HEK293 (cell line): ENCODE data around the gene NUP85.

ENCODE experiments used
- HOXA7 ChIP-seq: sonication (generic); formaldehyde crosslinking; IDR thresholded peaks from 2 replicates; pipeline ENCODE4 v1.8.1; 2022; ENCODE audit warnings: missing genetic modification reagents, borderline replicate concordance
- KLF1 ChIP-seq: fragments of 450-650 bp; formaldehyde crosslinking; IDR thresholded peaks from 2 replicates; pipeline ENCODE4 v1.5.1; 2016; ENCODE audit warnings: missing biosample characterization, missing genetic modification characterization
- KLF7 ChIP-seq: fragments of 450-650 bp; formaldehyde crosslinking; IDR thresholded peaks from 2 replicates; pipeline ENCODE4 v1.5.1; 2016; ENCODE audit warnings: missing biosample characterization, missing genetic modification characterization, borderline replicate concordance
- KLF9 ChIP-seq: fragments of 450-650 bp; formaldehyde crosslinking; IDR thresholded peaks from 2 replicates; pipeline ENCODE4 v1.5.1; 2016; ENCODE audit warnings: missing biosample characterization, missing genetic modification characterization, low read depth
- MEIS1 ChIP-seq: sonication (generic); formaldehyde crosslinking; IDR thresholded peaks from 2 replicates; pipeline ENCODE4 v1.8.1; 2022; ENCODE audit warnings: missing genetic modification reagents, mild to moderate bottlenecking, borderline replicate concordance
- MYNN ChIP-seq: fragments of 450-650 bp; formaldehyde crosslinking; IDR thresholded peaks from 2 replicates; pipeline ENCODE4 v1.5.1; 2016; ENCODE audit warnings: missing biosample characterization, missing genetic modification characterization, borderline replicate concordance
- RBAK ChIP-seq: fragments of 450-650 bp; formaldehyde crosslinking; IDR thresholded peaks from 2 replicates; pipeline ENCODE4 v1.5.1; 2016; ENCODE audit warnings: missing biosample characterization, missing genetic modification characterization
- SALL2 ChIP-seq: fragments of 450-650 bp; formaldehyde crosslinking; IDR thresholded peaks from 2 replicates; pipeline ENCODE4 v1.5.0; 2017; ENCODE audit warnings: missing biosample characterization, mild to moderate bottlenecking, missing genetic modification characterization, borderline replicate concordance
- YY2 ChIP-seq: fragments of 450-650 bp; formaldehyde crosslinking; IDR thresholded peaks from 2 replicates; pipeline ENCODE4 v1.5.1; 2016; ENCODE audit warnings: missing biosample characterization, missing genetic modification characterization
- ZBTB21 ChIP-seq: fragments of 450-650 bp; formaldehyde crosslinking; IDR thresholded peaks from 2 replicates; pipeline ENCODE4 v1.5.1; 2017; ENCODE audit warnings: missing biosample characterization, missing genetic modification characterization
- ZNF146 ChIP-seq: fragments of 450-650 bp; formaldehyde crosslinking; IDR thresholded peaks from 2 replicates; pipeline ENCODE4 v1.5.1; 2016; ENCODE audit warnings: missing biosample characterization, missing genetic modification characterization
- ZNF174 ChIP-seq: fragments of 450-650 bp; formaldehyde crosslinking; IDR thresholded peaks from 2 replicates; pipeline ENCODE4 v1.5.0; 2017; ENCODE audit warnings: missing biosample characterization, mild to moderate bottlenecking, missing genetic modification characterization
- ZNF19 ChIP-seq: fragments of 450-650 bp; formaldehyde crosslinking; IDR thresholded peaks from 2 replicates; pipeline ENCODE4; 2016; ENCODE audit warnings: missing biosample characterization, missing genetic modification characterization, low read depth
- ZNF24 ChIP-seq: fragments of 450-650 bp; formaldehyde crosslinking; IDR thresholded peaks from 2 replicates; pipeline ENCODE4 v1.5.1; 2016; ENCODE audit warnings: missing biosample characterization, missing genetic modification characterization
- ZNF292 ChIP-seq: fragments of 450-650 bp; formaldehyde crosslinking; IDR thresholded peaks from 2 replicates; pipeline ENCODE4 v1.5.1; 2016; ENCODE audit warnings: low read depth, missing biosample characterization, missing genetic modification characterization, borderline replicate concordance
- ZNF335 ChIP-seq: fragments of 450-650 bp; formaldehyde crosslinking; conservative IDR thresholded peaks from 2 replicates; pipeline ENCODE4 v1.5.1; 2016; ENCODE audit warnings: missing biosample characterization, missing genetic modification characterization
- ZNF416 ChIP-seq: fragments of 450-650 bp; formaldehyde crosslinking; IDR thresholded peaks from 2 replicates; pipeline ENCODE4 v1.5.1; 2016; ENCODE audit warnings: missing biosample characterization, missing genetic modification characterization
- ZNF473 ChIP-seq: fragments of 450-650 bp; formaldehyde crosslinking; IDR thresholded peaks from 2 replicates; pipeline ENCODE4 v1.5.1; 2017; ENCODE audit warnings: missing biosample characterization, missing genetic modification characterization
- ZNF48 ChIP-seq: fragments of 450-650 bp; formaldehyde crosslinking; IDR thresholded peaks from 2 replicates; pipeline ENCODE4 v1.5.1; 2016; ENCODE audit warnings: missing biosample characterization, missing genetic modification characterization
- ZNF521 ChIP-seq: fragments of 450-650 bp; formaldehyde crosslinking; IDR thresholded peaks from 2 replicates; pipeline ENCODE4 v1.5.1; 2017; ENCODE audit warnings: missing biosample characterization, mild to moderate bottlenecking, missing genetic modification characterization
- ZNF530 ChIP-seq: fragments of 450-650 bp; formaldehyde crosslinking; IDR thresholded peaks from 2 replicates; pipeline ENCODE4 v1.5.1; 2016; ENCODE audit warnings: low read depth, missing biosample characterization, missing genetic modification characterization
- ZNF555 ChIP-seq: fragments of 450-650 bp; formaldehyde crosslinking; conservative IDR thresholded peaks from 2 replicates; pipeline ENCODE4 v1.5.1; 2017; ENCODE audit warnings: missing biosample characterization, mild to moderate bottlenecking, missing genetic modification characterization, inconsistent platforms
- ZNF561 ChIP-seq: fragments of 450-650 bp; IDR thresholded peaks from 2 replicates; pipeline ENCODE4 v1.5.1; 2018; ENCODE audit warnings: missing biosample characterization, missing genetic modification characterization, borderline replicate concordance
- ZNF660 ChIP-seq: fragments of 450-650 bp; IDR thresholded peaks from 2 replicates; pipeline ENCODE4 v1.5.1; 2018; ENCODE audit warnings: missing biosample characterization, mild to moderate bottlenecking, missing genetic modification characterization
- ZNF664 ChIP-seq: fragments of 450-650 bp; formaldehyde crosslinking; IDR thresholded peaks from 2 replicates; pipeline ENCODE4 v1.5.1; 2016; ENCODE audit warnings: missing biosample characterization, missing genetic modification characterization
- ZNF747 ChIP-seq: fragments of 450-650 bp; formaldehyde crosslinking; IDR thresholded peaks from 2 replicates; pipeline ENCODE4 v1.5.1; 2016; ENCODE audit warnings: missing biosample characterization, missing genetic modification characterization
- ZNF776 ChIP-seq: fragments of 450-650 bp; formaldehyde crosslinking; IDR thresholded peaks from 2 replicates; pipeline ENCODE4 v1.5.0; 2017; ENCODE audit warnings: missing biosample characterization, missing genetic modification characterization, borderline replicate concordance
- ZSCAN30 ChIP-seq: fragments of 450-650 bp; IDR thresholded peaks from 2 replicates; pipeline ENCODE4 v1.5.1; 2018; ENCODE audit warnings: missing biosample characterization, mild to moderate bottlenecking, missing genetic modification characterization, moderate library complexity
- TF ChIP-seq, protein P1 (sequence below): fragments of 450-650 bp; formaldehyde crosslinking; IDR thresholded peaks from 2 replicates; pipeline ENCODE4 v1.5.1; 2017; ENCODE audit warnings: missing biosample characterization, missing genetic modification characterization
- TF ChIP-seq, protein P2 (sequence below): fragments of 450-650 bp; formaldehyde crosslinking; IDR thresholded peaks from 2 replicates; pipeline ENCODE4 v1.5.1; 2016; ENCODE audit warnings: missing biosample characterization, missing genetic modification characterization
- TF ChIP-seq, protein P3 (sequence below): fragments of 450-650 bp; formaldehyde crosslinking; IDR thresholded peaks from 2 replicates; pipeline ENCODE4 v1.5.1; 2016; ENCODE audit warnings: missing biosample characterization, missing genetic modification characterization
- TF ChIP-seq, protein P4 (sequence below): fragments of 450-650 bp; formaldehyde crosslinking; IDR thresholded peaks from 2 replicates; pipeline ENCODE4 v1.5.1; 2016; ENCODE audit warnings: missing biosample characterization, missing genetic modification characterization
- TF ChIP-seq, protein P5 (sequence below): fragments of 450-650 bp; formaldehyde crosslinking; IDR thresholded peaks from 2 replicates; pipeline ENCODE4 v1.5.1; 2016; ENCODE audit warnings: missing biosample characterization, missing genetic modification characterization

NUP85 gene

DNA sequence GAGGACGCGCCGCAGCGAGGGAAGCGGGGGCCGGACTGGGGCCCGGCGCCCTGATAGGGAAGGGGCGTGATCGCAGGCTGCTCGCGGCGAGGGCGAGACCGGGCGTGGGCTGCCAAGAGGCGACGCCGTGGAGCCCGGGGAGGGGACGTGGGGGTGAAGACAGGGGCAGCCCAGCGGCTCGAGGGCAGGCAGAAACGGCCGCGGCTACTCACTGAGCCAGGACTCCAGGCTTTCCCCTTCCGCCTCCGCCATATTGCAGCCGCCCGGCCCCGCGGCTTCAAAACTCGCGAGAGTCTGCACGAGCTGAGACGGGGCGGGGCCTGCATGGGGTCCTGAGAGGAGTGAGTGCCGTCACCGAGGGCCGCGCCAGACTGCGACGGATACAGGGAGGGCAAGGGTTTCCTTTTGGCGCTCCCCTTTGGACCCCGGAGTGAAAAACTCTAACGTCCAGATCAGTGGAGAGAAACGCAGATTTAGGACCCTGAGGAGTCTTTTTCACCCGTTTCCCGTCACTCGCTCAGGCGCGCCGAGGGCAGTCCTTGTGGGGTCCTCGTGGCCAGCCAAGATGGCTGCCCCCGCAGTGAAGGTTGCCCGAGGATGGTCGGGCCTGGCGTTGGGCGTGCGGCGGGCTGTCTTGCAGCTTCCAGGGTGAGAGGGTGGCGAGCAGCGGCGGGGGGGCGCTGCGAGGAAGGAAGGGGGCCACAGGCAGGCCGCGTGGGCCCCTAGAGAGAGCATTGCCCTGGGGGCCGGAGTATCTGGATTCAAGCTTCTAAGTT lies 56.0 kb downstream of the NUP85 start, which contains the start of the genes GGA3 and MRPS7 (continued):
- TF ChIP-seq ZNF335 (tag by site-specific recombination) (peak; percentile 100), HOXA7 (no peak), KLF9 (tag by site-specific recombination) (peak; percentile 91), ZBTB21 (tag by site-specific recombination) (peak; percentile 72), MEIS1 (no peak), ZNF473 (tag by site-specific recombination) (no peak), ZNF530 (tag by site-specific recombination) (no peak), ZNF19 (tag by site-specific recombination) (no peak), ZNF776 (tag by site-specific recombination) (no peak), RBAK (no peak; the same call in 1 of the 2 replicates), ZNF521 (no peak), KLF7 (tag by site-specific recombination) (peak; percentile 71), ZNF747 (tag by site-specific recombination) (no peak), YY2 (tag by site-specific recombination) (peak; percentile 96), SALL2 (tag by site-specific recombination) (0 out of 2 replicates have a peak, but pooled peaks have one; percentile 64), ZNF48 (tag by site-specific recombination) (no peak), ZNF24 (tag by site-specific recombination) (peak; percentile 60; the same call in 1 of the 2 replicates), MYNN (tag by site-specific recombination) (no peak), ZNF146 (no peak), ZNF660 (peak; percentile 95), ZNF555 (tag by site-specific recombination) (no peak), ZNF416 (tag by site-specific recombination) (no peak), ZNF664 (tag by site-specific recombination) (no peak), ZNF174 (tag by site-specific recombination) (no peak), ZSCAN30 (tag by site-specific recombination) (peak; percentile 47; the same call in 1 of the 2 replicates), ZNF292 (no peak), ZNF561 (tag by site-specific recombination) (no peak; the same call in 1 of the 2 replicates), KLF1 (tag by site-specific recombination) (peak; percentile 78)
- TF ChIP-seq, protein P1, sequence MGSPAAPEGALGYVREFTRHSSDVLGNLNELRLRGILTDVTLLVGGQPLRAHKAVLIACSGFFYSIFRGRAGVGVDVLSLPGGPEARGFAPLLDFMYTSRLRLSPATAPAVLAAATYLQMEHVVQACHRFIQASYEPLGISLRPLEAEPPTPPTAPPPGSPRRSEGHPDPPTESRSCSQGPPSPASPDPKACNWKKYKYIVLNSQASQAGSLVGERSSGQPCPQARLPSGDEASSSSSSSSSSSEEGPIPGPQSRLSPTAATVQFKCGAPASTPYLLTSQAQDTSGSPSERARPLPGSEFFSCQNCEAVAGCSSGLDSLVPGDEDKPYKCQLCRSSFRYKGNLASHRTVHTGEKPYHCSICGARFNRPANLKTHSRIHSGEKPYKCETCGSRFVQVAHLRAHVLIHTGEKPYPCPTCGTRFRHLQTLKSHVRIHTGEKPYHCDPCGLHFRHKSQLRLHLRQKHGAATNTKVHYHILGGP (tag by site-specific recombination) = no peak
- TF ChIP-seq, protein P2, sequence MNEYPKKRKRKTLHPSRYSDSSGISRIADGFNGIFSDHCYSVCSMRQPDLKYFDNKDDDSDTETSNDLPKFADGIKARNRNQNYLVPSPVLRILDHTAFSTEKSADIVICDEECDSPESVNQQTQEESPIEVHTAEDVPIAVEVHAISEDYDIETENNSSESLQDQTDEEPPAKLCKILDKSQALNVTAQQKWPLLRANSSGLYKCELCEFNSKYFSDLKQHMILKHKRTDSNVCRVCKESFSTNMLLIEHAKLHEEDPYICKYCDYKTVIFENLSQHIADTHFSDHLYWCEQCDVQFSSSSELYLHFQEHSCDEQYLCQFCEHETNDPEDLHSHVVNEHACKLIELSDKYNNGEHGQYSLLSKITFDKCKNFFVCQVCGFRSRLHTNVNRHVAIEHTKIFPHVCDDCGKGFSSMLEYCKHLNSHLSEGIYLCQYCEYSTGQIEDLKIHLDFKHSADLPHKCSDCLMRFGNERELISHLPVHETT = peak; percentile 94
- TF ChIP-seq, protein P3, sequence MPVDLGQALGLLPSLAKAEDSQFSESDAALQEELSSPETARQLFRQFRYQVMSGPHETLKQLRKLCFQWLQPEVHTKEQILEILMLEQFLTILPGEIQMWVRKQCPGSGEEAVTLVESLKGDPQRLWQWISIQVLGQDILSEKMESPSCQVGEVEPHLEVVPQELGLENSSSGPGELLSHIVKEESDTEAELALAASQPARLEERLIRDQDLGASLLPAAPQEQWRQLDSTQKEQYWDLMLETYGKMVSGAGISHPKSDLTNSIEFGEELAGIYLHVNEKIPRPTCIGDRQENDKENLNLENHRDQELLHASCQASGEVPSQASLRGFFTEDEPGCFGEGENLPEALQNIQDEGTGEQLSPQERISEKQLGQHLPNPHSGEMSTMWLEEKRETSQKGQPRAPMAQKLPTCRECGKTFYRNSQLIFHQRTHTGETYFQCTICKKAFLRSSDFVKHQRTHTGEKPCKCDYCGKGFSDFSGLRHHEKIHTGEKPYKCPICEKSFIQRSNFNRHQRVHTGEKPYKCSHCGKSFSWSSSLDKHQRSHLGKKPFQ = 0 out of 2 replicates have a peak, but pooled peaks have one; percentile 11
- TF ChIP-seq, protein P4, sequence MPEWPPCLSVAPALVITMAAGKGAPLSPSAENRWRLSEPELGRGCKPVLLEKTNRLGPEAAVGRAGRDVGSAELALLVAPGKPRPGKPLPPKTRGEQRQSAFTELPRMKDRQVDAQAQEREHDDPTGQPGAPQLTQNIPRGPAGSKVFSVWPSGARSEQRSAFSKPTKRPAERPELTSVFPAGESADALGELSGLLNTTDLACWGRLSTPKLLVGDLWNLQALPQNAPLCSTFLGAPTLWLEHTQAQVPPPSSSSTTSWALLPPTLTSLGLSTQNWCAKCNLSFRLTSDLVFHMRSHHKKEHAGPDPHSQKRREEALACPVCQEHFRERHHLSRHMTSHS (tag by site-specific recombination) = no peak
- TF ChIP-seq, protein P5, sequence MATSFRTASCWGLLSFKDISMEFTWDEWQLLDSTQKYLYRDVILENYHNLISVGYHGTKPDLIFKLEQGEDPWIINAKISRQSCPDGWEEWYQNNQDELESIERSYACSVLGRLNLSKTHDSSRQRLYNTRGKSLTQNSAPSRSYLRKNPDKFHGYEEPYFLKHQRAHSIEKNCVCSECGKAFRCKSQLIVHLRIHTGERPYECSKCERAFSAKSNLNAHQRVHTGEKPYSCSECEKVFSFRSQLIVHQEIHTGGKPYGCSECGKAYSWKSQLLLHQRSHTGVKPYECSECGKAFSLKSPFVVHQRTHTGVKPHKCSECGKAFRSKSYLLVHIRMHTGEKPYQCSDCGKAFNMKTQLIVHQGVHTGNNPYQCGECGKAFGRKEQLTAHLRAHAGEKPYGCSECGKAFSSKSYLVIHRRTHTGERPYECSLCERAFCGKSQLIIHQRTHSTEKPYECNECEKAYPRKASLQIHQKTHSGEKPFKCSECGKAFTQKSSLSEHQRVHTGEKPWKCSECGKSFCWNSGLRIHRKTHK (tag by site-specific recombination) = no peak
